Measurements from ENCODE around the gene NRIP2. TPM values are rescaled to one million over a fixed set of nuclear protein-coding genes. Genes with fewer than 3 reads are reported as not detected.

NRIP2 gene, protein sequence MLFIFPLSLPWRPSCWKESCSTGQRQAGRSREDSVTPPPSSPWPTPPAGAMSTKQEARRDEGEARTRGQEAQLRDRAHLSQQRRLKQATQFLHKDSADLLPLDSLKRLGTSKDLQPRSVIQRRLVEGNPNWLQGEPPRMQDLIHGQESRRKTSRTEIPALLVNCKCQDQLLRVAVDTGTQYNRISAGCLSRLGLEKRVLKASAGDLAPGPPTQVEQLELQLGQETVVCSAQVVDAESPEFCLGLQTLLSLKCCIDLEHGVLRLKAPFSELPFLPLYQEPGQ
- total RNA-seq, result 9.7 TPM

DNA sequence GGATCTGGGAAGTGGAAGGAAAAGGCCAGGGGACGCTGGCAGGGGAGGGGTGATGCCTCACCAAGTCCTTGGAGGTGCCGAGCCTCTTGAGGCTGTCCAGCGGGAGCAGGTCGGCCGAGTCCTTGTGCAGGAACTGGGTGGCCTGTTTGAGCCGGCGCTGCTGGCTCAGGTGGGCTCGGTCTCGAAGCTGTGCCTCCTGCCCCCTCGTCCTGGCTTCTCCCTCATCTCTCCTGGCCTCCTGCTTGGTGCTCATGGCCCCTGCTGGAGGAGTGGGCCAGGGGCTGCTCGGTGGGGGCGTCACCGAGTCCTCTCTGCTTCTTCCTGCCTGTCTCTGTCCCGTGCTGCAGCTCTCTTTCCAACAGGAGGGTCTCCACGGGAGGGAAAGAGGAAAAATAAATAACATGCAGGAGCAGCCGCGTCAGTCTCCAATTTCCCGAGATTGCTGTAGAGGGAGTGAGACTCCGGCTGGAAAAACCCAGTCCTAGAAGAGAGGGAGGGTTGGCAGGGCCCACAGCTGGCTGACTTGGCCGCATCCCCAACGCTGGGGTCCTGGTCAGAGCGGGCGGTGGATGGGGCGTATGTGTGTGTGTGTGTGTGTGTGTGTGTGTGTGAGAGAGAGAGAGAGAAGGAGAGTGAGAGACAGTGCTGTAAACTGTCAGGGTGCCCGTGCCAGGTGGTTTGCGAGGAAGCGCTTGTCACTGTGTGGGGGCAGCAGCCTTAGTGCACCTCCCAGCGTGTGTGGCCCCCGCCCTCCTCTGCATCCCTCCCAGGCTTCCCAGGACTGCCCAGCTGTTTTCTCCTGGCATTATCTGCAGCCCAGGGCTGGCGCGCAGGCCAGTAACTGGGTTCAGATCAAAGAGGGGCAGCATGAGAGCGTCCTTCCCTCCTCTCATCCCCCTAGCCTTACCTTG, at the start of gene NRIP2:
Gene NRIP2 (minus strand): TSS at position 455 of the 911 bp plus-strand sequence. CDS start 52 bp downstream, at position 403.
- Histone ChIP-seq H3K9me3 (no peaks in the 10 kb centered on the region), H3K27me3 (no peaks in the 10 kb centered on the region), H3K4me3 (peak within 1 kb of the TSS in 1 of 2 donors; percentile 48), H3K36me3 (peaks cover 3 to 10% of the 10 kb centered on the region in 2 donors), H3K27ac (peak within 1 kb of the TSS in 1 of 2 donors; percentile 29), H3K4me1 (peaks cover 0 to 5% of the 10 kb centered on the region in 2 donors)
- intact Hi-C loops (cut with DNase I), result no loop called here
- DNase-seq (ENCODE audit: low spot score in 2 of 2), result no peak
- TF ChIP-seq, protein P1, sequence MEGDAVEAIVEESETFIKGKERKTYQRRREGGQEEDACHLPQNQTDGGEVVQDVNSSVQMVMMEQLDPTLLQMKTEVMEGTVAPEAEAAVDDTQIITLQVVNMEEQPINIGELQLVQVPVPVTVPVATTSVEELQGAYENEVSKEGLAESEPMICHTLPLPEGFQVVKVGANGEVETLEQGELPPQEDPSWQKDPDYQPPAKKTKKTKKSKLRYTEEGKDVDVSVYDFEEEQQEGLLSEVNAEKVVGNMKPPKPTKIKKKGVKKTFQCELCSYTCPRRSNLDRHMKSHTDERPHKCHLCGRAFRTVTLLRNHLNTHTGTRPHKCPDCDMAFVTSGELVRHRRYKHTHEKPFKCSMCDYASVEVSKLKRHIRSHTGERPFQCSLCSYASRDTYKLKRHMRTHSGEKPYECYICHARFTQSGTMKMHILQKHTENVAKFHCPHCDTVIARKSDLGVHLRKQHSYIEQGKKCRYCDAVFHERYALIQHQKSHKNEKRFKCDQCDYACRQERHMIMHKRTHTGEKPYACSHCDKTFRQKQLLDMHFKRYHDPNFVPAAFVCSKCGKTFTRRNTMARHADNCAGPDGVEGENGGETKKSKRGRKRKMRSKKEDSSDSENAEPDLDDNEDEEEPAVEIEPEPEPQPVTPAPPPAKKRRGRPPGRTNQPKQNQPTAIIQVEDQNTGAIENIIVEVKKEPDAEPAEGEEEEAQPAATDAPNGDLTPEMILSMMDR (IDR thresholded peaks at IDR 0.05), result peak in 1 of 3 experiments; percentile 19

DNA sequence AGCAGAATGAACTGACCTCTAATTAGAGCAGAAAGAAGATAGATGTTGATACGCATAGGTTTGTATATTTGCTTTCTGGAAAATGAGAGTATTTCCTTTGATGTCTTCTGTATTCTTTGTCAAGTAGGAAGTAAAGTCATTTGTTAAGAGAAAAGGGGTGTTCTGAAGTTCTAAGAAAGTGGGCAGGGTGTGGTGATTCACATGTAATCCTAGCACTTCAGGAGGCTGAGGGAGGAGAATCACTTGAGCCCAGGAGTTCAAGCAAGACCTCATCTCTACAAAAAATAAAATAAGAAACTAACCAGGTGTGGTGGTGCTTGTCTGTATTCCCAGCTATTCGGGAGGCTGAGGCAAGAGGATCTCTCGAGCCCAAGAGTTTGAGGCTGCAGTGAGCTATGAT, 45.0 kb upstream of the NRIP2 start:
- no peaks in the 10 kb centered on the region for H3K9me3 ChIP-seq
- intact Hi-C loops (cut with DNase I), result loop anchor here (5.0 kb wide), 1 partner anchor 77 kb away; the partner anchor contains the start of gene TEAD4
- H3K4me3 ChIP-seq, result no peak overlapping the region
- H3K4me1 ChIP-seq, result peaks cover 0 to 16% of the 10 kb centered on the region in 2 donors
- H3K27ac ChIP-seq, result no peak overlapping the region
- no peaks in the 10 kb centered on the region for H3K27me3 ChIP-seq
- no peaks in the 10 kb centered on the region for H3K36me3 ChIP-seq
- DNase-seq (ENCODE audit: low spot score in 2 of 2), result no peak
- TF ChIP-seq, protein P1 (IDR thresholded peaks at IDR 0.05), result no peak

DNA sequence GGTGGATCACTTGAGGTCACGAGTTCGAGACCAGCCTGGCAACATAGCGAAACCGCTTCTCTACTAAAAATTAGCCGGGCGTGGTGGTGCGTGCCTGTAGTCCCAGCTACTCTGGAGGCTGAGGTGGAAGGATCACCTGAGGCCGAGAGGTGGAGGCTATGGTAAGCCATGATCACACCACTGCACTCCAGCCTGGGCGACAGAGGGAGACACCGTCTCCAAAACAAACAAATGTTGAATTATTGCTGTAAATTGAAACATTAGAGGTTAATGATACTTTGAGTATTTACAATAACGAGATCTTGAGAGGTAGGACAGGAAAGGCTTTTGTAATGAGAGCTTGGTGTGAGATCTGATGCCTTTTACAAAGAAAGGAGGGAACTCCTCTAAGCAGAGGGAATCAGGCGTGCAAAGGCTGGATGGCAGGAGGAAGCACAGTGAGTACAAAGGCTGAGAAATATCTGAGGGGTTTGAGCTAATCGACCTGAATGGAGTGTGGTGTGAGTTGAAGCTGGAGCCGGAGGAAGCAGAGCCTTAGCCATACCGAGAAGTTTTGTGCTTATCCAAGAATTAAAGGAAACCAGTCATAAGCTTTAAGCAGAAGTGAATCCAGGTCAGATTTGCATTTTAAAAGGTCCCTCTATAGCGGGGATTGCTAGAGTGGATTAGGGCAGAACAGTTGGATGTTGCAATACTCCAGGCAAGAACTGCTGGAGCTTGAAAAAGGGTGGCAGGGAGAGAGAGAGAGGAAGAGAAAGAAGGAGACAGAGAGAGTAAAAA, 43.3 kb upstream of the NRIP2 start:
- H3K27ac ChIP-seq, result peak overlapping the region; percentile 91 to 96
- no peaks in the 10 kb centered on the region for H3K9me3 ChIP-seq
- DNase-seq (ENCODE audit: low spot score in 2 of 2), result no peak
- H3K4me1 ChIP-seq, result peaks cover 0 to 16% of the 10 kb centered on the region in 2 donors
- no peaks in the 10 kb centered on the region for H3K36me3 ChIP-seq
- no peaks in the 10 kb centered on the region for H3K27me3 ChIP-seq
- TF ChIP-seq, protein P1 (IDR thresholded peaks at IDR 0.05), result no peak
- H3K4me3 ChIP-seq, result peak overlapping the region; percentile 94 to 99
- intact Hi-C loops (cut with DNase I), result loop anchor here (1.0 to 5.0 kb wide), 2 partner anchors 12 to 79 kb away; partner anchors contain the start of genes TEAD4 and TULP3

DNA sequence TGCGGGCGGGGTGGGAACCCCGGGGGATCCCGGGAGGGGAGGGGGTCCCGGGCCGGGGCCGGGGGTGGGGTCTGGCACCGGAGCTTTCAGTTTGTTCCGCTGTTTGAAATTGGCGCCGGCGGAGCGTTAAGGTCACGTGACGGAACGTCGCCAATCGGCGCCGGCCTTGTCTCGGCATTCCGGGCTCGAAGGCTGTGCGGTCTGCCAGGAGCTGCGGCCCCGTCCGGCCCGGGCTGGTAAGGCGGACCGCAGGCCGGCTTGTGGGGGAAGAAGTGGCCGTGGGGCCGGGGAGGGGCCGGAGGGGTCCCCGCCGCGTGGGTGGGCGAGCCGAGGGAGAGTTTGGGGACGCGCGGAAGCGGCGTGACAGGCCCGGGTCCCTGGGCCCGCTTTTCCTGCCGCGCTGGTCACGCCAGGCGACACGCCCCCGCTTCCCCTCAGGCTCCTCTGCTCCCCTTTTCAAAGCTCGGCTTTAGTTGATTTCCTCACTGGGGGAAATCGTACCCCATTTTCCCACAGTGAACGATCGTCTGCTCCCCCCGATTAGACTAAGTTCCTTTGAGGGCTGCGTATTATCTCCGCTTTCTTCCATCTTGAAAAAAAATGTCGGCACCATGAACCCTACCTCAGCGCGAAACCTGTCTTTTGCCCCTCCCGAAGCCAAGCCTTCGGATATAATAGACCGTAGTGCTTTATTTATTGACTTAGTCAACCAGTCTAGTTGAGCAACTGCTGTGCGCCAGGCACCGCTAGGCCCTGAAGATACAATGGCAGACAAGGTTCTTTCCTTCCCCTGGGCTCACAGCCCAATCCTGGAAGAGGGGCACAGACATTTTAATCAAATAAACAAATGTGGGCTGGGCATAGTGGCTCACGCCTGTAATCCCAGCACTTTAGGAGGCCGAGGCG, 42.5 kb upstream of the NRIP2 start, which contains the start of the genes FOXM1 and RHNO1:
Gene FOXM1 (minus strand): TSS at position 128 of the 906 bp plus-strand sequence. CDS start 2,696 bp downstream, outside the sequence.
Gene RHNO1 (plus strand): TSS at position 177 of the 906 bp plus-strand sequence. CDS start 8,144 bp downstream, outside the sequence.
- Histone ChIP-seq H3K27ac (peak within 1 kb of the TSS; percentile 91 to 96), H3K4me3 (peak within 1 kb of the TSS; percentile 94 to 99), H3K36me3 (no peaks in the 10 kb centered on the region), H3K4me1 (peaks cover 0 to 16% of the 10 kb centered on the region in 2 donors), H3K9me3 (no peaks in the 10 kb centered on the region), H3K27me3 (no peaks in the 10 kb centered on the region)
- TF ChIP-seq, protein P1 (IDR thresholded peaks at IDR 0.05), result peak in 2 of 3 experiments; percentile 23 to 28
- peak; percentile 46 to 91 for DNase-seq (ENCODE audit: low spot score in 2 of 2)
- intact Hi-C loops (cut with DNase I), result loop anchor here (1.0 to 5.0 kb wide), 2 partner anchors 13 to 80 kb away; partner anchors contain the start of genes TEAD4 and TULP3

Data from ascending aorta (tissue), 2 donors.